HG03354 (cell line): ENCODE data around the gene SYNGAP1.

Source experiments
- ATAC-seq: cut with Tn5 transposase; IDR thresholded peaks from one replicate; pipeline ENCODE4 v1.9.1; 2021; ENCODE audit warnings: mild to moderate bottlenecking; ENCODE audit not compliant: unreplicated experiment, poor library complexity, severe bottlenecking

SYNGAP1 gene

GRCh38 chr6:33418690-33419291 is 1.1 kb upstream of the SYNGAP1 start:
- ATAC-seq: no peak

- no peak for ATAC-seq
Measured at GRCh38 chr6:33420491-33421343, 852 bp downstream of the SYNGAP1 start.

- ATAC-seq: no peak
Measured at GRCh38 chr6:33421344-33421643, 1.4 kb downstream of the SYNGAP1 start.

GRCh38 chr6:33423777-33424176 is 3.9 kb downstream of the SYNGAP1 start:
- no peak for ATAC-seq

- no peak for ATAC-seq
Measured at GRCh38 chr6:33424855-33425667, 5.2 kb downstream of the SYNGAP1 start.

- no peak for ATAC-seq
Measured at GRCh38 chr6:33425668-33426577, 6.1 kb downstream of the SYNGAP1 start.

- ATAC-seq: no peak
Measured at GRCh38 chr6:33426590-33427511, 7.0 kb downstream of the SYNGAP1 start.

- no peak for ATAC-seq
Measured at GRCh38 chr6:33427585-33428223, 7.8 kb downstream of the SYNGAP1 start.

- no peak for ATAC-seq
Measured at GRCh38 chr6:33428224-33428965, 8.5 kb downstream of the SYNGAP1 start.

- no peak for ATAC-seq
Measured at GRCh38 chr6:33428966-33429749, 9.3 kb downstream of the SYNGAP1 start.

- no peak for ATAC-seq
Measured at GRCh38 chr6:33429750-33430052, 9.8 kb downstream of the SYNGAP1 start.

GRCh38 chr6:33430334-33430733 is 10.5 kb downstream of the SYNGAP1 start:
- ATAC-seq: no peak

- ATAC-seq: peak; percentile 56
Measured at GRCh38 chr6:33430991-33431879, 11.4 kb downstream of the SYNGAP1 start.

- ATAC-seq: no peak
Measured at GRCh38 chr6:33431880-33432541, 12.1 kb downstream of the SYNGAP1 start.

GRCh38 chr6:33432546-33432945 is 12.7 kb downstream of the SYNGAP1 start:
- no peak for ATAC-seq
